Pancreas (tissue), 10 donors: ENCODE results near the gene SCAMP5. TPM values are rescaled to one million over a fixed set of nuclear protein-coding genes. Genes with fewer than 3 reads are reported as not detected.

Source experiments
- ATAC-seq, 4 donors: fragments of 200-7000 bp; cut with Tn5 transposase; one replicate each; pipeline versions ENCODE4 v1.8.0 to v1.9.1; 2020; ENCODE audit warnings: mild to moderate bottlenecking in 4 of 4, moderate library complexity in 4 of 4
- DNase-seq, 6 donors: peaks; one replicate each; pipeline ENCODE4 v3.0.0-alpha.2; 2020
- FAIRE-seq: peaks from 2 replicates; lab custom pipeline; 2012; peaks lifted over from hg19 to GRCh38; lab: Jason Lieb, UNC
- H3K27ac ChIP-seq, 4 donors: fragments of 200-600 bp; sonication (generic); 1 replicate in 3 of 4; 2 replicates in 1 of 4; pipeline versions ENCODE4 v1.5.0 to v1.8.0; 2020
- H3K27me3 ChIP-seq, 4 donors: fragments of 200-600 bp; one replicate each; pipeline ENCODE4 v1.8.0; 2021
- H3K36me3 ChIP-seq, 3 donors: fragments of 200-600 bp; sonication (generic) in 1 of 3; one replicate each; pipeline versions ENCODE4 v1.5.0 to v1.8.0; 2020 to 2021
- H3K4me1 ChIP-seq, 3 donors: fragments of 200-600 bp; one replicate each; pipeline ENCODE4 v1.8.0; 2021
- H3K4me3 ChIP-seq, 4 donors: fragments of 200-600 bp; sonication (generic) in 2 of 4; one replicate each; pipeline versions ENCODE4 v1.5.0 to v1.8.0; 2020 to 2021
- H3K9me3 ChIP-seq, 4 donors: fragments of 200-600 bp; one replicate each; pipeline ENCODE4 v1.8.0; 2021
- CTCF ChIP-seq, 4 donors: fragments of 200-600 bp; sonication (generic) in 3 of 4; IDR thresholded peaks; one replicate each; pipeline versions ENCODE4 v1.5.0 to v1.8.0; 2021; ENCODE audit warnings: antibody characterized with exemption in 4 of 4
- WGBS, 2 donors: extraction: QIAGEN DNeasy Blood & Tissue Kit; methylation state at CpG; one replicate each; pipeline ENCODE4 v1.1.7; 2013; 5-methylcytosine and 5-hydroxymethylcytosine counted together
- intact Hi-C, 3 donors: fragments of 100-400 bp; cut with DNase I; formaldehyde crosslinking; loops; one replicate each; pipeline versions ENCODE4 v1.11.1 to v1.14.2; 2022
- polyA plus RNA-seq, 2 donors: library from polyadenylated mRNA; stranded (reverse); fragments of 200-250 nt; gene quantifications; one replicate each; pipeline ENCODE4 v1.2.3, GENCODE V29; 2013
- total RNA-seq, 6 donors: library from RNA; stranded (reverse); fragmentation: NEBNext Ultra II Directional in 4 of 6; extraction: Animal tissue kit (Norgen Biotek cat#: 25700) in 4 of 6; gene quantifications; one replicate each; pipeline versions ENCODE4 v1.2.1 to v1.2.4, GENCODE V29; 2021 to 2023
- donor health status: healthy with polysubstance abuse.
- donor health status: DM: no; HTN: no; CAD: no; lungs with moderate emphysema.
- donor health status: DM: no; HTN: no; CAD: no.
- donor health status: control.
- donor health status: control.
- donor health status: Bipolar disorder and iron deficiency.
- donor health status: DM: yes; HTN: yes; CAD: no.
- donor health status: DM: no; HTN: no; CAD: no.
- donor health status: DM: no; HTN: no; CAD: no.
- donor health status: DM: yes; HTN: yes; CAD: no.

SCAMP5 gene
- total and polyA plus RNA-seq, 8 donors, result 24.5 to 59.2 (median 38.8) TPM

GRCh38 chr15:75025548-75026260 lies 30.3 kb downstream of the SCAMP5 start:
- intact Hi-C loops, result loop anchor here in 1 of 3 donors (5.0 kb wide), 1 partner anchor 182 kb away; no protein-coding TSS in a partner anchor
- no peaks in the 10 kb centered on the region for H3K36me3 ChIP-seq
- DNase-seq (no peak), ATAC-seq (no peak), FAIRE-seq (no peak)
- no peaks in the 10 kb centered on the region for H3K9me3 ChIP-seq
- no peaks in the 10 kb centered on the region for H3K27me3 ChIP-seq
- H3K4me1 ChIP-seq, result peaks cover 0 to 19% (median 0%) of the 10 kb centered on the region in 3 donors
- TF ChIP-seq CTCF (IDR thresholded peaks at IDR 0.05), result no peak
- 76 to 78% methylated on average over 5 of the region's 5 CpGs for WGBS, 2 donors
- no peak overlapping the region for H3K27ac ChIP-seq
- no peak overlapping the region for H3K4me3 ChIP-seq

- Histone ChIP-seq H3K27ac (no peak overlapping the region), H3K9me3 (no peaks in the 10 kb centered on the region), H3K36me3 (no peaks in the 10 kb centered on the region), H3K4me1 (peaks cover 0 to 19% (median 0%) of the 10 kb centered on the region in 3 donors), H3K4me3 (no peak overlapping the region), H3K27me3 (no peaks in the 10 kb centered on the region)
- FAIRE-seq, result no peak
- no peak for TF ChIP-seq CTCF (IDR thresholded peaks at IDR 0.05)
- intact Hi-C loops, result loop anchor here in 1 of 3 donors (5.0 kb wide), 1 partner anchor 180 kb away; no protein-coding TSS in a partner anchor
- DNase-seq, result no peak
- ATAC-seq, result no peak
- WGBS, 2 donors, result 84 to 88% methylated on average over 7 of the region's 7 CpGs
Observed at GRCh38 chr15:75027551-75027950, 32.2 kb downstream of the SCAMP5 start.

- Histone ChIP-seq H3K4me1 (peaks cover 0 to 19% (median 0%) of the 10 kb centered on the region in 3 donors), H3K9me3 (no peaks in the 10 kb centered on the region), H3K27ac (no peak overlapping the region), H3K4me3 (no peak overlapping the region), H3K27me3 (no peaks in the 10 kb centered on the region), H3K36me3 (no peaks in the 10 kb centered on the region)
- FAIRE-seq (no peak), ATAC-seq (peak; percentile 8 to 23 (median 16)), DNase-seq (no peak)
- WGBS, 2 donors, result 72 to 84% methylated on average over 4 of the region's 4 CpGs
- intact Hi-C loops, result loop anchor here in 2 of 3 donors (2.0 to 5.0 kb wide), 2 partner anchors 178 kb away; no protein-coding TSS in a partner anchor
- no peak for TF ChIP-seq CTCF (IDR thresholded peaks at IDR 0.05)
Observed at GRCh38 chr15:75028991-75029377, 33.6 kb downstream of the SCAMP5 start.

GRCh38 chr15:75029378-75030022 lies 34.1 kb downstream of the SCAMP5 start:
- intact Hi-C loops, result loop anchor here (2.0 to 10.0 kb wide), 3 partner anchors 175 to 178 kb away; partner anchors contain the start of gene C15orf39 (in 1 of the 3)
- WGBS, 2 donors, result 41 to 47% methylated on average over 12 of the region's 12 CpGs
- no peak for FAIRE-seq
- no peaks in the 10 kb centered on the region for H3K27me3 ChIP-seq
- H3K27ac ChIP-seq, result peak overlapping the region in 1 of 4 donors; percentile 36
- no peaks in the 10 kb centered on the region for H3K9me3 ChIP-seq
- H3K4me1 ChIP-seq, result peaks cover 0 to 13% (median 0%) of the 10 kb centered on the region in 3 donors
- peak; percentile 84 to 94 (median 92) for ATAC-seq
- peak; percentile 78 to 98 (median 93) for DNase-seq
- no peaks in the 10 kb centered on the region for H3K36me3 ChIP-seq
- TF ChIP-seq CTCF (IDR thresholded peaks at IDR 0.05), result peak; percentile 88 to 95 (median 91)
- H3K4me3 ChIP-seq, result no peak overlapping the region
